GM18499 (cell line): ENCODE measurements around the gene MAB21L1.

Source experiments
- ATAC-seq: cut with Tn5 transposase; IDR thresholded peaks from one replicate; pipeline ENCODE4 v1.9.1; 2021; ENCODE audit warnings: moderate number of reproducible peaks; ENCODE audit not compliant: insufficient read depth, unreplicated experiment

MAB21L1 gene

DNA sequence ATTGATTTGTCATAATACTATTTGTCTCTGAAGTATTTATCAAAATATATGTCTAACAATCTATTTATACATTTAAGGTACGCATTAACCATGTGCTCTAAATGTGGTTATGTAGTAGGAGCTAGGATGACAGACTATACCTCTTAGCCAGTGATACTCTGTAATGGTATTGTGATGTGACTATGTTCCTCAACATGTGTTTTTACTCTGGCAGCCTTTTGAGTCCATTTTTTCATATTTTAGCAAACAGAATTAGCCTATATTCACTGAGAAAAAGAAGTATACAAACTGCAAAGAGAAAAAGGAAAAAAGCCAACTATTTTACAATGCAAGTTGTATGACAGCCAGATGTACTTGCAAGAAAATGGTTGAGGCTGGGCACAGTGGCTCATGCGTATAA, 26.7 kb downstream of the MAB21L1 start:
- no peak for ATAC-seq

DNA sequence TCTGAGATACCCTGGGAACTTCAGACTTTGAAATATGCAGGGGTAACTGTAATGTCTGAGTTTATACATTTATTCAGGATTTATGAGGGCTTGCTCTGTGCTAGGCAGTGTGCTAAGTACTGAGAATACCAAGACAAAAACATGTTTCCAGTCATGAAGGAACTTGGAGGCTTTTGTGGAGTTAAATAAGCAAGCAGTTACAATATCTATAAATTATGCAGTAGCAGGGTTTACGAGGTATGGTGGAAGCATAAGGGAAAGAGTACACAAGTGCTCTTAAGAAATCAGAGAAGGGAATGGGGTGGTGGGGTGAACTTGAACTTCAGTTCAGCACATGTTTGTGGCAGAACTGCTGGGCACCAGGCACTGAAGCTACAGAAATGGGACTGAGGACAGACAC, 28.0 kb downstream of the MAB21L1 start:
- no peak for ATAC-seq
